ENCODE results near the gene RNF11.

Gene RNF11

DNA sequence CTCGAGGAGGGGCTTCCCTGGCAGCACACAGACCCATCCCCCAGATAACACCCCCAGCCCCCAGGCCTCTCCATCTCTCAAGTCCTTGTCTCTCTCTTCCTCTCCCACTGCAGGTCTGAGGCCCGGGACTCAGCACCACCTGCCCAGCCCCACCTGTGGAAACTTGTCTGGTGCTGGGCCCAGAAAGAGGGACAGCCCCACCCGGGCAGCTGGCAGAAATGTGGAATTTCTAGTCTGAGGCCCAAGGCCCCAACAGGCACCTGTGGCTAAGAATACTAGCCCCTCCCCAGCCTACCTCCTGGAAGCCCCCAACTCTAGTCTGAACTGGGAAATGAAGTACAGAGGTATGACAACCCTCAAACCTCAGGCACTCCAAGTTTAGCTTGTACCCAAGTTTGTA lies 78.9 kb downstream of the RNF11 start:
- DNase-seq (ENCODE audit: low read depth) = no peak

DNA sequence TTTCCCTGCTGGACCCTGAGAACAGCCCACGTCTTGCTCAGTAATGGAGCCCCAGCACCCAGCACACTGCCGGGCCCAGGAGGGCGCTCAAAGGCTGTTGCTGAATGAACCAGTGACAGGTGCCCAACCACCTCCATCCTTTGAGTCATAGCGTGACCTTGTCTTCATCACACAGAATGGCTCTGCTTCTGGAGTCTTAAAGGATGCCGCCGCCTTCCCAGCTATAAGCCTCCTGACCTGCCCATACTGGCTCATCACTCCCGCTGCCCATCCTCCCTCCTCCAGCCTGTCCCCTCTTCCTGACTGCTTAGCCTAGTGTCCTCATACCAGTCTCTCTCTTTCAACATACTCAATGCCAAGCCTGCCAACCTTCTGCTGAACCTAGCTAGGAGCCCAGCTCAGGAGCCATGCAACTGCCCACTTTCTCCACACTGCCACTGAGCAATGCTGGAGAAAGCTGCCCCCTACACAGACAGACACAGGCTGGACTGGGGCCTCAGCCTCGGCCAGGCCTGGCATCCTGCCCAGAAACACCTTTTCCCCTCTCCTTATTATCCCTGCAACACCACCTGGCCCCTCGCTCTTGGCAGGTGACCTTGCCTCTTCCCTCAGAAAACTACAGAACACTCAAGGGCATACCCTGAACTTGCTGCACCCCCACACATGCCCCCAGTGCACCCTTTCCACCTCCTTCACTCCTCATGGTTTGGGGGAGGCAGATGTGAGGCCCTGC lies 80.2 kb downstream of the RNF11 start:
- no peak for DNase-seq (ENCODE audit: low read depth)

DNA sequence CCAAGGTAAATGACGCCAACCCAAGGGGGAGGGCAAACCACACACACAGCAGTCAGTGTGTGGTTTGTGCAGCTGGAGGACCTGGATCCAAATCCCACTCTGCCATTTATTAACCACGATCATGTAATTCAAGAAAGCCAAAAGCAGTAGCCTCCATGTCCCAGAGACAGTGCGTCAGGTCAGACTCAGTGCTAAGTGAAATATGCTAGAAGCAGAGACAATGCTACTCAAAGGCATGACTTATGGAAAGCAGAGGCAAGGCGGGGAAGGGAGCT lies 80.7 kb downstream of the RNF11 start:
- no peak for DNase-seq (ENCODE audit: low read depth)

DNA sequence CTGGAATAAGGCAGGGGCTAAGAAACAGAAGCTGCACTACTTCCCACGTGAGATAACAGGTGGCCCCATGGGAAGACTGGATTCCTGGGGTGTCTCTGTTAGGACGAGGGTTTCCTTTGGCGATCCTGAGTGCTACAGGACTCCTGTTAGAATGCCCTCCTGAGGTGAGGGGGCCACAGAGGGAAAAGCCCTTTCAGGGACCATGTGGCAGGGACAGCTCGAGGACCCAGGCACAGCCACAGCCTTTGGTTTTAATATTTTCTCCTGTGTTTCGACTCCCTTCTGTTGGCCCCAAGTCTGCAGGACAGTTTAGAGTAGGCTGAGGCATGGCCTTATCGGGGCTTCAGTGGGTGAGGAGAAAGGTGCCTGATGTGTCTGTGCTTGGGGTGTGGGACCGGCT lies 81.7 kb downstream of the RNF11 start:
- no peak for DNase-seq (ENCODE audit: low read depth)

DNA sequence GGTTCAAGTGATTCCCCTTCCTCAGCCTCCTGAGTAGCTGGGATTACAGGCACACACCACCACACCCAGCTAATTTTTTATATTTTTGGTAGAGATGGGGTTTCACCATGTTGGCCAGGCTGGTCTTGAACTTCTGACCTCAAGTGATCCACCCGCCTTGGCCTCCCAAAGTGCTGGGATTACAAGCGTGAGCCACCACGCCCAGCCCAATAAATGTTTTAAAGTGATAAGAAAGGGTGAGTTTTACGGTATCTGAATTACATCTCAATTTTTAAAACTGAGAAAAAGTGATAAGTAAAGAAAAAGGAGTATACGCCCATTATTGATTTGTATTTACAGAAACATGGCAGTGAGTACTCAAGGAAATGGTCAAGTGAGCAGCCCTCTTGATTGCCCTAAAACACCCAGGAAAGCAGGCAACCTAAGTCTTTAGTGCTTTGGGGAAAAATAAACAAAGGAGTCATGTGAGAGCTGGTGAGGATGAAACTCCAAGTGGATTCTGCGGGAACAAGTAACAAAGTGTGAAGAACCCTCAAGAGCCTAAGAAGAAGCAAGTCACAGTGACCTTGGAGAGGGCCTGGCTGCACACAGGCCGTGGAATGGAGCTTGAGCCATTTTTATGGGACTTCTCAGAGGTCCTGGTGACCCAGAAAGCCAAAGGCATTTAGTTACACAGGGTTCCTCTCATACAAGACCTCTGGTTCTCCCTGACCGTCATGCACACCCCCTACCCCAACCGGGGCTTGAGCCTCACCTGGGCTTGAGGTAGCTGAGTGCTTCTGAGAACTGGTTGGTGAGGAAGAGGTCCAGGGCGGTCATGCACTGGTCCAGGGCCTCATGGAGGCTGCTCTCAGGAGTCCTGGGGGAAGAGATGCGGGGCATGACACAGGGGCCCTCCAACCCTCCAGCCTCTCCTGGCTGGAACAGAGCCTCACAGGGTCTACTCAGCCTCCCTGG lies 85.2 kb downstream of the RNF11 start:
- DNase-seq (ENCODE audit: low read depth) = no peak

DNA sequence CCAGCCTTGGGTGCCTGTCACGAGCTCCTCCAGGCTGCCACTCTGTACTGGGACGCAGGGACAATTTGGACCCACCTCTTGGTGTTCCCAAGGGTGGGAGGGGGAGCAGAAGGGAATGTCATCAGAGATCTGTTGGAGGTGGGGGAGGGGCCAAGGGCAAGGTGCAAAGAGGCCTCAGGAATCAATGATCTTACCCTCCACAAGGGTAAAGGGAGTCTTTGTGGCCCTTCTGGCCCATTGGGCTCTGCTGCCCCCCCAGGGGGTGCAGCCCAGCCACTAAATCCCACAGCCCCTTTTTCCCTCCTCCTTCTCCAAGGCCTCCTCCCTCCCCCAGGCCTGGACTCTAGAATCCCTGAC lies 85.8 kb downstream of the RNF11 start:
- no peak for DNase-seq (ENCODE audit: low read depth)

DNA sequence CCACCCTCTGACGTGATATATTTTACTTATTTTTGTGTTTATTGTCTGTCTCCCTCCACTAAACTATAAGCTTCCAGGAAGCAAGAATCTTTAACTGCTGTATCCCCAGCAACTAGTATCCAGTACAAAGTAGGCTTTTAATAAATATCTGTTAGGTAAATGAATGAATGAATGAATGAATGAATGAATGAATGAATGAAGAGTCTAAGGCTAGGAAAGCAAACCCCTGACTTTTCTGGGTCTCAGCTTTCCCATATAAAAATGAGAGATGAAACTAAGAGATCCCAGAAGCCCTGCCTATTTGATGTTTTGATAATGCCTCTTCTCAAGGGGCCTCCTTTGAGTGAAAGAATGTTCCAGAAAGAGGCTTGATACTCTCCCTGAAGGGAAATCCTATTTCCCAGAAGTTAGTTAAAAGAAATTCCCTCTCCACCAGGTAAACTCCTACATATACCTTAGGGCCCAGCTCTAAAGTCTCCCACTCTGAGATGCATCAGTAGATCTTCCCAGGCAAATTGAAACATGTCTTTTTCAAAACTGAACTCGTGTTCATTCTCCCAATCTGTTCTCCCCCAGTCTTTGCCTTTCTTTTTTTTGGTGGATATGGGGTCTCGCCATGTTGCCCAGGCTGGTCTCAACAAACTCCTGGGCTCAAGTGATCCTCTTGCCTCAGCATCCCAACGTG lies 86.5 kb downstream of the RNF11 start:
- no peak for DNase-seq (ENCODE audit: low read depth)
